Effector memory CD8-positive, alpha-beta T cell (primary cell): ENCODE data around the gene FBXO34.
"Not testable (repeated sequence)": the region's sequence is repeated elsewhere in the genome, so short reads cannot be mapped to it uniquely, and the experiment has no call there.

ENCODE experiments used
- ATAC-seq: fragments of 150-1000 bp; cut with Tn5 transposase; replicated peaks from 2 replicates; pipeline ENCODE4 v1.10.0; 2021; ENCODE audit warnings: mild to moderate bottlenecking, moderate library complexity
- DNase-seq, 3 experiments: peaks; one replicate each; pipeline ENCODE4 v3.0.0; 2021
- H3K27ac Mint-ChIP-seq, 2 donors: one replicate each; pipeline ENCODE4 v1.8.0; 2022; ENCODE audit warnings: mild to moderate bottlenecking in 2 of 2, mixed read lengths in 2 of 2, moderate library complexity in 2 of 2
- H3K27me3 Mint-ChIP-seq, 2 donors: one replicate each; pipeline ENCODE4 v1.8.0; 2022; ENCODE audit warnings: mixed read lengths in 2 of 2
- H3K36me3 Mint-ChIP-seq: one replicate; pipeline ENCODE4 v1.8.0; 2022; ENCODE audit warnings: mild to moderate bottlenecking, moderate library complexity, mixed read lengths; ENCODE audit not compliant: insufficient read depth
- H3K4me1 Mint-ChIP-seq, 2 donors: one replicate each; pipeline ENCODE4 v1.8.0; 2022; ENCODE audit warnings: low read depth in 2 of 2, mixed read lengths in 2 of 2
- H3K4me3 Mint-ChIP-seq, 2 donors: one replicate each; pipeline ENCODE4 v1.8.0; 2022; ENCODE audit warnings: mild to moderate bottlenecking in 2 of 2, mixed read lengths in 2 of 2, moderate library complexity in 2 of 2
- H3K9me3 Mint-ChIP-seq, 2 donors: one replicate each; pipeline ENCODE4 v1.8.0; 2022; ENCODE audit warnings: mixed read lengths in 2 of 2

Gene FBXO34

DNA sequence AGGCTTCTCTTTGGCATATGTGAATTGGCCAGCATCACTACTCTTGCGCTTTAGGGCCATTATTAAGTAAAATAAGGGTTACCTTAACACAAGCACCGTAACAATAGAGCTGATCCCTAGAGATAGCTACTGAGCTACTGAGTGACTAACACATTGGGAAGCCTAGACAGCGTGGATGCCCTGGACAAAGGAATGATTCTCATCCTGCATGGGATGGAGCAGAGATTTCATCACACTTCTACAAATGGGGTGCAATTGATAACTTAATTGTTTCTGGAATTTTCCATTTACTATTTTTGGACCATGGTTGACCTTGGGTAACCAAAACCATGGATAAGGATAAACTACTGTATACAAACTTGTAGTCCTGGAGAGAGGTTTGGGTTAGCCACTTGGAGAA lies 57.1 kb downstream of the FBXO34 start:
- ATAC-seq, result no peak
- peaks cover 8% of the 10 kb centered on the region for H3K36me3 Mint-ChIP-seq
- no peaks in the 10 kb centered on the region for H3K27me3 Mint-ChIP-seq
- DNase-seq, result no peak
- peaks cover 28 to 47% of the 10 kb centered on the region in 2 donors for H3K4me1 Mint-ChIP-seq
- H3K27ac Mint-ChIP-seq, result no peak overlapping the region
- no peak overlapping the region for H3K4me3 Mint-ChIP-seq
- no peaks in the 10 kb centered on the region for H3K9me3 Mint-ChIP-seq

DNA sequence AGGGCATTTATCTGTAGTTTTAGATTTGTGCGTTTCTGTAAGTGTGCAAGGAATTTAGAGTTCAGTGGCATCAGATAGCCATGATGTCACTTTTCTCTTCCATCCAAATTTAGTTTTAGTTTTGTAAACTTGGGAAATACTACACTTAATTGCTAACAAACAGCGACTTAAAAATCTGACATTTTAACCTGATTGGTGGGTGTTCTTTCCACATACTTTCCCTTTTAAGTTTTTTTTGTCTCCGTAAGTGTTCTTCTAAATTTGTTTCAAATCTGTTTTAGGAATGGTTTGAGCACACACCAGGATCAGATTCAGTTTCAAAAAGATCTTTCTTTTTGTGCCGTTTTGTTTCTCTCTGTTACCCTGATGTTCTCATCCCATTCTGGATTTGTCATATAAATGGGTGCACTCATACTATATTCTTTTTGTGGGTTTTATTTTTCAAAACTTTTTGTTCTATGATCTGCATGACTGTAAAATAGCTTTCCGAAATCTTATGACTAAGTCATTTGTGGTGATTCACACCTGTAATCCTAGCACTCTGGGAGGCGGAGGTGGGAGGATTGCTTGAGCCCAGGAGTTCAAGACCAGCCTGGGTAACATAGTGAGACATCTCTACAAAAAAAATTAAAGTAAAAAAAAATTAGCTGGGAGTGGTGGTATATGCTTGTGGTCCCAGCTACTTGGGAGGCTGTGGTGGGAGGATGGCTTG lies 58.9 kb downstream of the FBXO34 start:
- Mint-ChIP-seq H3K4me1 (peaks cover 44 to 57% of the 10 kb centered on the region in 2 donors), H3K9me3 (no peaks in the 10 kb centered on the region), H3K4me3 (no peak overlapping the region), H3K27ac (peak overlapping the region; percentile 79 to 82), H3K36me3 (peaks cover 12% of the 10 kb centered on the region), H3K27me3 (no peaks in the 10 kb centered on the region)
- no peak for DNase-seq
- ATAC-seq, result no peak

DNA sequence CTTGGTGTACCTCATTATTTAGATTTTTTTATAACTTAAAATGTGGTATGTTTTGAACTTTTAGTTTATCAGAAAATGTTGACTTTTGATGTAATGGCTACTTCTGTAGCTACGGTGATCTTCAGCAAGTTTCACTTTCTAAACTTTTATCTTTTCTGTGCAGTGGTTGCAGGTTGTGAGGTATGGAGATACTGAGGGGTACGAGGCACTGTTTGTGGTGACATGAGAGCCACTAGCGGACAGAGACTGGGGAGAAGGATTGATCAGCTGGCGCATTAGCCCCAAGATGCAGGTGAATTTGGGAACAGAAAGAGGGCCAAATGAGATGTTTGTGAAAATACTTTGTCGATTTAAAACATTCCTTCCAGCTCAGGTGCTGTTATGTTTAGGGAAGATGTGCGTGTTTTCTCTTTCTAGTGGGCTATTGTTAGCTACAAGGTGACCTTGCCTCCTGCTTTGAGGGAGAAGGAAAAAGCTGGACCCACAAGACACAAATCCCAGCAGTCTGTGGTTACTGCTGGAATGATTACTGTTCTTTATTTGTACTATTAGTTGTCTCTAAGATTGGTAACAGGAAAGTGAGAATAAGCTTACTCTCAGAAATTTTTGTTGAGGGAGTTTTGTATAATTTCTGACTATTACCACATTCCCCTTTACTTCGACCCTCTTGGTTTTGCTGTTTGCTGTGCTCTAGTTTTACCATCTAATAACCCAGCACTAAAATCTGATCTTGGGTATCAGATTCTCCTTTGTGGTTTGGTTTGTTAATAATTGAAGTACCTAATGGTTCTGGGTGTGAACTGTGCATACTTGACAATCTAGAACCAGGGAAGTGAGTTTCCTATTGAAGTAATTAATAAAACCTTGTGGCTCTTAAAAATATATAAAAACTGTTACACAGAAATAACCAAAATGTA lies 61.7 kb downstream of the FBXO34 start:
- peak; percentile 37 for ATAC-seq
- no peaks in the 10 kb centered on the region for H3K9me3 Mint-ChIP-seq
- H3K4me1 Mint-ChIP-seq, result peaks cover 51 to 63% of the 10 kb centered on the region in 2 donors
- H3K36me3 Mint-ChIP-seq, result peaks cover 20% of the 10 kb centered on the region
- peak overlapping the region; percentile 95 to 97 for H3K27ac Mint-ChIP-seq
- H3K4me3 Mint-ChIP-seq, result peak overlapping the region; percentile 83 to 86
- H3K27me3 Mint-ChIP-seq, result no peaks in the 10 kb centered on the region
- DNase-seq, result no peak

DNA sequence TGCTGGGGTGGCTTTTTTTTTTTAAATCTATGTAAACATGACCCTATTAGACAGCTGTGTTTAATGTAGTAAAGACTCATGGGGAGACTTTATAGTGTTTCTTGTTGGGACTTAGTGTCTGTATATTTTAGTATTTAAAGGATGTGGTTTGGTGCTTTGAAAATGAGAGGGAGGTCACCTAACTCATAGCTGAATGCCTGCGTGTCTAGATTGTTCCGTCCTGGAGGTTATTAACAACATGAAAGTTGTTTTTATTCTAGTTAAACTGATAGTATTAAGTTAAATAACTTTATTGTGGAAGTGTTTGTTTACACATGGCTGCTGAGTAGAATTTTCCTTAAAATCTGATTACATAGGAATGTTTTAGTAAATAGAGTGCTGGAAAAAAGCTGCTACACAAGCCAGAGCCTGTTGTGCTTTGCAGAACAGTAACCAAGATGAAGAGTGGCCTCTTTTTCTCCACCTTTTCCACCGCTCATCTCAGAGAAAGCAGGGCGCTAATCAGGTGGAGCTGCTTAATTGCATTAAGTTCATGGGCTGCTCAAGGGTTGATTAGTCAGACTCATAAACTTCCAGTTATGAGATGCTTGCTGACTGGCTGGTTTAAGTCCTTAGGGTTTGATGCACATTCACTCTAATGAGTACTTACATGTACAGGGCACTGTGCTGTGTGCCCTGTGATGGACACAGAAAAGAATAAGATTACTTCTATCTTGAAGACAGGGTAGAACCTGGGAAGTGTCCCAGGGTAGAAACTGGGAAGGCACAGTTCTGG lies 62.7 kb downstream of the FBXO34 start:
- Mint-ChIP-seq H3K4me1 (peaks cover 53 to 63% of the 10 kb centered on the region in 2 donors), H3K4me3 (peak overlapping the region; percentile 83 to 86), H3K36me3 (peaks cover 24% of the 10 kb centered on the region), H3K27ac (peak overlapping the region; percentile 95 to 97), H3K9me3 (no peaks in the 10 kb centered on the region), H3K27me3 (no peaks in the 10 kb centered on the region)
- ATAC-seq (peak; percentile 28), DNase-seq (no peak)

DNA sequence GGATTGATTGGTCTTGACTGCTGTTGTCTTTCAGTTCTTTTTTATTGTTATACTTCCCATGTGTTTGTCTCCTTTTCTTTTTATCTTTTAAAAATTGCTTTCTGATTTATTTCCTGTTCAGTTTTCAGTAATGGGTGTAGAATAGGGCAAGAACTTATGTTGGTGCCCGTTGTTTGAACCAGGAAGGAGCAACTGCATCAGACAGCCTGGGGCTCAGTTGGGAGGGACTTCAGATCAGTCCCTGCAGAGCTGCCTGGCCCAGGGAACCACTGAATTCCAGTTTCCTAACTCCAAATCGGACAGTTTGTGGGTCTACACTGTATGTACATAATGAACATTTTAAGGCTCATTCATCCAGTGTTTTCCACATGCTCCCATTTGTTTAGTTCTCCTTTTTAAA lies 64.9 kb downstream of the FBXO34 start:
- H3K36me3 Mint-ChIP-seq, result peaks cover 24% of the 10 kb centered on the region
- H3K4me3 Mint-ChIP-seq, result peak overlapping the region; percentile 73
- no peaks in the 10 kb centered on the region for H3K27me3 Mint-ChIP-seq
- H3K27ac Mint-ChIP-seq, result peak overlapping the region; percentile 95
- DNase-seq (no peak), ATAC-seq (peak; percentile 14)
- H3K9me3 Mint-ChIP-seq, result no peaks in the 10 kb centered on the region
- H3K4me1 Mint-ChIP-seq, result peaks cover 57 to 69% of the 10 kb centered on the region in 2 donors

DNA sequence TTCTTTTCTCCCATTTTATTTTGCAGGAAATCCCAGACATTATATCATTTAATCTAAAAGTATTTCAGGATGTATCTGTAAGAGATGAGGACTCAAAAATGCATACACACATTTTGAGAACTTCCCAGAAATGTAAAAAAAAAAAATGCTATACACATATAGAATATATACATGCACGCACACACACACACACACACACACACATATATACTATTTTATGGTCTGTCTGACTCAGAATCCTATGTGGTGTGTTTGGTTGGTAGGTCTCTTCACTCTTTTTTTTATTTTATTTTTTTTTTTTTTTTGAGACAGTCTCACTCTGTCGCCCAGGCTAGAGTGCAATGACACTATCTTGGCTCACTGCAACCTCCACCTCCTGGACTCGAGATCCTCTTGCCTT lies 65.5 kb downstream of the FBXO34 start:
- peaks cover 57 to 74% of the 10 kb centered on the region in 2 donors for H3K4me1 Mint-ChIP-seq
- no peak for ATAC-seq
- no peaks in the 10 kb centered on the region for H3K9me3 Mint-ChIP-seq
- peak overlapping the region; percentile 73 for H3K4me3 Mint-ChIP-seq
- no peak for DNase-seq
- H3K27ac Mint-ChIP-seq, result peak overlapping the region; percentile 95
- H3K27me3 Mint-ChIP-seq, result no peaks in the 10 kb centered on the region
- peaks cover 24% of the 10 kb centered on the region for H3K36me3 Mint-ChIP-seq

DNA sequence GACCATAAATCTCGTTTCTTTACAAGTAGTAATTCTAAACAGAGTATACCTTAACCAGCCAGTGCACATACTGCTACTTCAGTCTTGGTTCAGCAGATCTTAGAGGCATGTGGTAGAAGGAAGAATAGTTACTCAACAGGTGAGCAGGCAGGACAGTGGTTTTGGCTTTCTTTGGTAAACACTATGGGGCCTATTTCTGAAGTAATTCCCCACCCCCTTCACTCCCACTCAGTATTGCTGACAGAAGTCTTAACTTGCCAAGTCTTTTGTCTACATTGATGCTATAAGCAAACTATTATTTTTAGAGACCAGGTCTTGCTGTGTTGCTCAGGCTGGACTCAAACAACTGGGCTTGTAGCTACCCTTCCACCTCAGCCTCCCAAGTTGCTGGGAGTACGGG lies 68.5 kb downstream of the FBXO34 start:
- Mint-ChIP-seq H3K9me3 (no peaks in the 10 kb centered on the region), H3K27me3 (no peaks in the 10 kb centered on the region), H3K4me3 (peak overlapping the region in 1 of 2 donors; percentile 36), H3K36me3 (peaks cover 12% of the 10 kb centered on the region), H3K27ac (no peak overlapping the region), H3K4me1 (peaks cover 38 to 63% of the 10 kb centered on the region in 2 donors)
- DNase-seq (no peak), ATAC-seq (no peak)

DNA sequence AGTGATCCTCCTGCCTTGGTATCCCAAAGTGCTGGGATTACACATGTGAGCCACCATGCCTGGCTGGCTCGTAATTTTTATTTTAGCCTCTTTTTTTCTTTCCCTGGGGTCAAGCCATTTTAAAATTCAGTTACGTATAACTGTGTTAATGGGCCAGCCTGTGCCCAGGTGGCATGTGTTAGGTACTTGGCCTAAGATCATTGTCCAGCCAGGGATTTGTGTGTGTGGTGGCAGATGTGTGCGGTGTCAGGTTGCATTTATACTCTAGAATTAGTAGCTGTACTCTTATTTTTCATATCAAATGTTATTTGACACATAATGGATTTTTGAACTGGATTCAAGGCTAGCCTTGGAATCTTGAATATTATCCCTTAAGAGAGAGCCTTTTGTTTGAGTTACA lies 69.3 kb downstream of the FBXO34 start:
- H3K27ac Mint-ChIP-seq, result peak overlapping the region; percentile 55 to 57

DNA sequence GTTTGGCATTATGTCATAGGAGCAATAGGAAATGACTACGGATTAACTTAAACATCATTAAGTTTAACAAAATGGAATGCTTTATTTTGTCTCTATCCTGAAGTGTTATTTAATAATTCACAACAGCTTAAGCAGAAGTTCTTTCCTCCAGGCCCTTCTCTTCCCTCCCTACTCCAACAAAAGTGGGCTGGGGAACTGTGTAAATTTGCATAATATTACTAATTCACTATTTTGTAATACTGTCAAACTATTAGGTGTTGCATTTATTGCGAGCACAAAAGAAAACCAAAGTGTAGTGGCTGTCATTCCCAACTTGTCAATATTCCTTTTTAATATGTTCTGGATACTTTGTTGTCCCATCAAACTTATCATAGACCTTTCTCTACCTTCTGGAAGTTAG lies 70.6 kb downstream of the FBXO34 start:
- no peak overlapping the region for H3K27ac Mint-ChIP-seq
- H3K4me3 Mint-ChIP-seq, result no peak overlapping the region
- DNase-seq (no peak), ATAC-seq (no peak)
- H3K4me1 Mint-ChIP-seq, result peaks cover 37 to 69% of the 10 kb centered on the region in 2 donors
- no peaks in the 10 kb centered on the region for H3K9me3 Mint-ChIP-seq
- no peaks in the 10 kb centered on the region for H3K27me3 Mint-ChIP-seq
- peaks cover 7% of the 10 kb centered on the region for H3K36me3 Mint-ChIP-seq

More for the DNA sequence above, 69.3 kb downstream of the FBXO34 start:
- Mint-ChIP-seq H3K4me3 (peak overlapping the region; percentile 18 to 36), H3K9me3 (no peaks in the 10 kb centered on the region), H3K36me3 (peaks cover 12% of the 10 kb centered on the region), H3K27me3 (no peaks in the 10 kb centered on the region), H3K4me1 (peaks cover 38 to 64% of the 10 kb centered on the region in 2 donors)
- no peak for DNase-seq
- ATAC-seq, result no peak

DNA sequence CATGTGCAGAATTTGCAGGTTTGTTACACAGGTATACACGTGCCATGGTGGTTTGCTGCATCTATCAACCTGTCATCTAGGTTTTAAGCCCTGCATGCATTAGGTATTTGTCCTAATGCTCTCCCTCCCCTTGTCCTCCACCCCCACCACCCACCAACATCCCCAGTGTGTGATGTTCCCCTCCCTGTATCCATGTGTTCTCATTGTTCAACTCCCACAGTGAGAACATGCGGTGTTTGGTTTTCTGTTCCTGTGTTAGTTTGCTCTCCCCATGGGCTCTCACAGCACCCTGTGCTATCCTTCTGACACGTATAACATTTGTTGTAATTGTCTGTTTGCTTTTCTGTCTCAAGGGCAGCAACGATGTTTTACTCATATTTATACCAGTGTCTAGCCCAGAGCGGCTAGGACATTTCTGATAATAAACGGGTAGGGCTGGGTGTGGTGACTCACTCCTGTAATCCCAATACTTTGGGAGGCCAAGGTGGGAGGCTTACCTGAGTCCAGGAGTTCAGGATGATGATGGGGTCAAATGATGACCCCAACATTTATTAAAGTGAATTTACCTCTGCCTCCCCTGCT lies 73.5 kb downstream of the FBXO34 start:
- not testable (repeated sequence) for ATAC-seq, H3K9me3 Mint-ChIP-seq, H3K27me3 Mint-ChIP-seq, H3K36me3 Mint-ChIP-seq, H3K4me3 Mint-ChIP-seq, DNase-seq
- peak overlapping the region; percentile 3 to 33 for H3K27ac Mint-ChIP-seq
- H3K4me1 Mint-ChIP-seq, result peaks cover 30 to 77% of the 10 kb centered on the region in 2 donors

DNA sequence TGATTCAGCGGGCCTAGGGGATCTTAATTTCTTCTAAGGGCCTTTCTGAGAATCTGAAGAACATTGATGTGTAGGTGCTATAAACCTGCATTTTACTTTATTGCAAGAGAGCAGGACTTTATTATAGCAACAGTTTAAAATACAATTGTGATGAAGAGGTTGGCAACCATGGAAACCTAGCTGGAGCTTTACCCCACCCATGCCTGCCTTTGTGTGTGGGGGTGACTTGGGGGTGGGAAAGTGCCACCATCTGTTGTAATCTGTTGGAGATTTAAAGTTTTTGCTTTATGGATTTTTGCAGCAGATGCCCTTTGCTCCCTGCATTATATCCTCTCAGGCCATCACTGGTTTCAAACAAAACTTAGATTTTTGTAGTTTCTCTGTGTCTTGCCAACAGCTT lies 75.8 kb downstream of the FBXO34 start:
- Mint-ChIP-seq H3K27ac (peak overlapping the region in 1 of 2 donors; percentile 32), H3K27me3 (no peaks in the 10 kb centered on the region)

DNA sequence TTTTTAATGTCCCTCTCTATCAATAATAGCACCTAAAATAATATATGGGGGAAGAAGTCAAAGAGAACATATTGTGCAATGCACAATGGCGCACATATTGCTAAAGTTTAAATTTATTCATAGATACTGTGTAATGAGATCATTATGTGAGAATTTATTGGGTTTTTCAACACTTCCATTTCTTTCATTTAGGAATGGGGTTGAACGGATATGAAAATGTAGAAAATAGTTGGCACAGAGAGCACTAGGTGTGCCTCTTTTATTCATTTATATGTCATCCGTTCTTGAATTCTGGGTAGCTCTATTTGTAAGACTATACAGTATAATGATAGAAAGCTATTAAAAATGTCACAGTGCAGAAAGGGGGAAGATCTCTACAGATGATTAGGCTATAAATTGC lies 76.5 kb downstream of the FBXO34 start:
- peaks cover 6% of the 10 kb centered on the region for H3K36me3 Mint-ChIP-seq
- H3K27me3 Mint-ChIP-seq, result no peaks in the 10 kb centered on the region
- peak overlapping the region; percentile 29 to 87 for H3K27ac Mint-ChIP-seq
- ATAC-seq, result no peak
- no peak for DNase-seq
- H3K4me3 Mint-ChIP-seq, result no peak overlapping the region
- no peaks in the 10 kb centered on the region for H3K9me3 Mint-ChIP-seq
- peaks cover 19 to 55% of the 10 kb centered on the region in 2 donors for H3K4me1 Mint-ChIP-seq

More for the DNA sequence above, 75.8 kb downstream of the FBXO34 start:
- ATAC-seq (no peak), DNase-seq (no peak)
- Mint-ChIP-seq H3K4me3 (no peak overlapping the region), H3K36me3 (peaks cover 3% of the 10 kb centered on the region), H3K4me1 (peaks cover 19 to 55% of the 10 kb centered on the region in 2 donors), H3K9me3 (no peaks in the 10 kb centered on the region)
